Measurements from ENCODE around the gene KLHDC8A. TPM values are rescaled to one million over a fixed set of nuclear protein-coding genes. Genes with fewer than 3 reads are reported as not detected.
"Not testable (repeated sequence)": the region's sequence is repeated elsewhere in the genome, so short reads cannot be mapped to it uniquely, and the experiment has no call there.

The KLHDC8A gene, protein sequence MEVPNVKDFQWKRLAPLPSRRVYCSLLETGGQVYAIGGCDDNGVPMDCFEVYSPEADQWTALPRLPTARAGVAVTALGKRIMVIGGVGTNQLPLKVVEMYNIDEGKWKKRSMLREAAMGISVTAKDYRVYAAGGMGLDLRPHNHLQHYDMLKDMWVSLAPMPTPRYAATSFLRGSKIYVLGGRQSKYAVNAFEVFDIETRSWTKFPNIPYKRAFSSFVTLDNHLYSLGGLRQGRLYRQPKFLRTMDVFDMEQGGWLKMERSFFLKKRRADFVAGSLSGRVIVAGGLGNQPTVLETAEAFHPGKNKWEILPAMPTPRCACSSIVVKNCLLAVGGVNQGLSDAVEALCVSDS
- polyA plus RNA-seq (2013, experiment 1 of 2; ENCODE audit: insufficient read length) = not detected
- not detected for polyA plus RNA-seq (2013, experiment 2 of 2; ENCODE audit: insufficient read length)

DNA sequence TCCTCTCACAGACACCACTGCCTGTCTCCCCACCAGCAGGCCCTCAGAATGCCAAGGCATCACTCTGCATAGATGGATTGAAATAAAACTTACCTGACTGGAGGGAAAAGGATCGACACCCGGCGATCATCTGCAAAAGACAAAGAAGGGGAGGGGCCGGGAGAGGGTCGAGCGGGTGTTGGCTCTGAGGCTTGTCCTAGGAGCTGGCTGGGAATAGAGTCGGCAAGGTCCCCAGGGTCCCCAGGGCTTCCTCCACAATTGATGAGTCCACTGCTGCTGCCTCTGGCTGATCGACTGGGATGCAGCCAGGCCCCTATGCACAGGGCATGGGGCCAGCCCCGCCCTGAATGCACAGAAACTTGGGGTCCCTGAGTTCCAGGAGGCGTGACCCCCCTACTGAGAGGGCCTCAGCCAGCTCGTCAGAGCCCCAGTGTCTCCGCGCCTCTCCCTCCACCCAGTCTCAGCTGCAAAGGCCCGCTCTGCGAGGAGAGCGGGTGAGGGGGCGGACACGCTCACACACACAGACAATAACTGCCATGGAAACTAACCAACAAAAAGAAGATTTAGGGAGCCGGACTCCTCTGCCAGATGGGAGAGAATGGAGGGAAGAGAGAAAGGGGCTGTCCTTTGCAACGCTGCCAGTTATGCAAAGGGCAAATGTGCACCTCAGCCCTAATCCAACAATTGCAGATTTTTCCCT is at the start of gene KLHDC8A:
TSS of gene KLHDC8A (minus strand) at position 483 of the 700 bp plus-strand sequence. CDS start 13,318 bp downstream, outside the sequence.
- no peak for DNase-seq

DNA sequence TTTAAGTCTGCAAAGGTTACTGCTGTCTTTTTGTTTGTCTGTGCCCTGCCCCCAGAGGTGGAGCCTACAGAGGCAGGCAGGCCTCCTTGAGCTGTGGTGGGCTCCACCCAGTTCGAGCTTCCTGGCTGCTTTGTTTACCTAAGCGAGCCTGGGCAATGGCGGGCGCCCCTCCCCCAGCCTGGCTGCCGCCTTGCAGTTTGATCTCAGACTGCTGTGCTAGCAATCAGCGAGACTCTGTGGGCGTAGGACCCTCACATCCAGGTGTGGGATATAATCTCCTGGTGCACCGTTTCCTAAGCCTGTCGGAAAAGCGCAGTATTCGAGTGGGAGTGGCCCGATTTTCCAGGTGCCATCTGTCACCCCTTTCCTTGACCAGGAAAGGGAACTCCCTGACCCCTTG is 49.5 kb upstream of the KLHDC8A start:
- DNase-seq = not testable (repeated sequence)

DNA sequence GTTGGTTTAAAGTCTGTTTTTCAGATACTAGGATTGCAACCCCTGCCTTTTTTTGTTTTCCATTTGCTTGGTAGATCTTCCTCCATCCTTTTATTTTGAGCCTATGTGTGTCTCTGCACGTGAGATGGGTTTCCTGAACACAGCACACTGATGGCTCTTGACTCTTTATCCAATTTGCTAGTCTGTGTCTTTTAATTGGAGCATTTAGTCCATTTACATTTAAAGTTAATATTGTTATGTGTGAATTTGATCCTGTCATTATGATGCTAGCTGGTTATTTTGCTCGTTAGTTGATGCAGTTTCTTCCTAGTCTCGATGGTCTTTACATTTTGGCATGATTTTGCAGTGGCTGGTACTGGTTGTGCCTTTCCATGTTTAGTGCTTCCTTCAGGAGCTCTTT is 47.8 kb upstream of the KLHDC8A start:
- not testable (repeated sequence) for DNase-seq

DNA sequence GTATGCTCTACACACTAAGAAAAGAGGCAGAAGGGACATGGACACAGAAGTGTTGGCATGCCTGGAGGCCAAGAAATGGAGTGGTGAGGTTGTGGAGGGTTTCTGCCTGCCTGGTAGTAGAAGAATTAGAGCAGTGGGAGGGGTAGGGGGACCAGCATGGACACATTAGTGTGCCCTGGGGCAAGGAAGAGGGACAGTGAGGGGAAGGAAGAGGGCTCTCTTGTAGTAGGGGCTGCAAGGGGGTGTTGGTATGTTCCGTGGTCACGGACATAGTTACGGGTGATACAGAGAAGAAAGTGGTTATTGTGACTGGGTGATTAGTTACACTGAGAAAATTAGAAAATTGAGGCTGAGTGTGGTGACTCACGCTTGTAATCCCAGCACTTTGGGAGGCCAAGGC is 41.9 kb upstream of the KLHDC8A start:
- no peak for DNase-seq

DNA sequence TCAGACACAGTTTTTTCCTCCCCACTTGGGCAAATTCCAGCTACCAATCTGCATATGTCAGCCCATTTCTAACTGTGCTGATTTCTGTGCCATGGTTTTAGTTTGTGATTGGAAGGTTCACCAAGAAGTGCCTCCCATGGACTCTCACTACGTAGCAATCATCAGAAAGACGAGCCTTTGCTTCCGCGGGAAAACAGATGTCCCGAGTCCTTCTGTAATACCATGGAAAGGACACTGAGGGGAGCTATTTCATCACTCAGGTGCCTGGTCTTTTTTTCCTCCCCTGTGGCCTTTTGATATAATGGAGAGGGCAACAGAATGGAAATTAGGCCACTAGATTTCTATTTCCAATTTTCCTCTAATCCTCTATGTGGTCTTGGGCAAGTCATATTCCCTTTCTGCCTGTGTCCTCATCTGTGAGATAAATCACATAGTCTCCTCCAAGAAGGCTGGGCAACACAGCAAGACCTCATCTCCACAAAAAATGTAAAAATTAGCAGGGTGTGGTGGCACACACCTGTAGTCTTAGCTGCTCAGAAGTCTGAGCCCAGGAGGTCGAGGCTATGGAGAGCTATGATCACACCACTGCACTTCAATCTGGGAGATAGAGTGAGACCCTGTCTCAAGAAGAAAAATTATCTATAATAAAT is 40.4 kb upstream of the KLHDC8A start:
- peak; percentile 45 for DNase-seq

DNA sequence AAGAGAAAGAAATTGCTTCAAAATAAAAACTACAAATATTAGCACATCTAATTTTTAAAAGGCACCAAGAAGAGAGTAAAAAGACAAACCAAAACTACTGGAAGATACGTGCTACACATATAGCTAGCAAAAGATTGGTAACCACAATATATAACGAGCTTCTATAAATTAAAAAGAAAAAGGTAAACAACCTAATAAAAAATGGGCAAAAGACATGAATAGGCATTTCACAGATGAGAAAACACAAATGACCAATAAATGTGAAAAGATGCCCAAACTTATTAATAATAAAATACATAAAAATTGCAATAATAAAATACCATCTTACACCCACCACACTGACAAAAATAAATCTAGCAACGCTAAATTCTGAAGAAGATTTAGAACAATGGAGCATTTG is 38.9 kb upstream of the KLHDC8A start:
- DNase-seq = no peak

DNA sequence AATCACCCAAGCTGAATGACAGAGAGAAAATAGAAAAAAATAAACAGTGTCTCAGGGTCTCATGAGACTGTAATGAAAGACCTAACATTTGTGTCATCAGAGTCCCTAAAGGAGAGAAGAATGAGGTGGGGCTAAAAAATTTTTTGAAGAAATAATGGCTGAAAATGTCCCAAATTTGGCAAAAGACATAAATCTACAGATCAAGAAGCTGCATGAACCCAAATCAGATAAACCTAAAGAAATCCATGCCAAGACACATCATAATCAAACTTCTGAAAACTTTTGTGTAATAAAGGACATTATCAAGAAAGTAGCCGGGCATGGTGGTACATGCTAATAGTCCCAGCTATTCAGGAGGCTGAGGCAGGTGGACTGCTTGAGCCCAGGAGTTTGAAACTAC is 35.9 kb upstream of the KLHDC8A start:
- DNase-seq = no peak

DNA sequence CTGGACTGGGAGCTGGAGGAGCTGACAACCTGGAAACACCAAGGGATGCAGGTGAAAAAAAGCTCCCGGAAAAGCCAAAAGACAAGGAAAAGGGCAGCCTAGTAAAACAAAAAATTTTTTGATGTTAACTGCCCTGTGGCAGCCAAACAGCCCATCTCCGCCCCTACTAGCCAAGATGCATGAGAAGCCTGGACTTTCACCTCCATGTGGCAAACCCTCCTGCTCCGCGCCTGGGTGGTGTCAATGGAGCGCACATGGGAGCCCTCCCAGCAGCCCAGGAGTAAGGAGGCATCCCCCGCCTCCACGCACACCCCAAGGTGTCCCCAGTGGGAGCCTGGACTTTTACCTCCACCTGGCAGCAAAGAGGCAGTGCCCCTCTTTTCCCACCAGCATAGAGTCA is 34.7 kb upstream of the KLHDC8A start:
- no peak for DNase-seq

DNA sequence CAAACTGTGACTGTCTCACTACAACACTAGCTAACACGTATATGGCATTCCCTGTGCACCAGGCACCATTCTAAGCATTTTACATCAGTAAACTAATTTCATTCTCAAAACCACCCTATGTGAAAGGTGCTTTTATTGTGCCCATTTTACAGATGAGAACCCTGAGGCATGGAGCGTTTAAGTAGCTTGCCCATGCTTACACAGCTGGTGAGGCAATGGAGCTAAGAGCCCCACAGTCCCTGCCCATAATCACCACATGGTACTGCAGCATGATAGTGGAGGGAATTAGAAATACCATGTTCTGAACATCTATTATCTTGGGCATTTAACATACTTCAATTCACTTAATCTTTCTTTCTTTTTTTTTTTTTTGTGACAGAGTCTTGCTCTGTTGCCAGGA is 31.1 kb upstream of the KLHDC8A start:
- no peak for DNase-seq

DNA sequence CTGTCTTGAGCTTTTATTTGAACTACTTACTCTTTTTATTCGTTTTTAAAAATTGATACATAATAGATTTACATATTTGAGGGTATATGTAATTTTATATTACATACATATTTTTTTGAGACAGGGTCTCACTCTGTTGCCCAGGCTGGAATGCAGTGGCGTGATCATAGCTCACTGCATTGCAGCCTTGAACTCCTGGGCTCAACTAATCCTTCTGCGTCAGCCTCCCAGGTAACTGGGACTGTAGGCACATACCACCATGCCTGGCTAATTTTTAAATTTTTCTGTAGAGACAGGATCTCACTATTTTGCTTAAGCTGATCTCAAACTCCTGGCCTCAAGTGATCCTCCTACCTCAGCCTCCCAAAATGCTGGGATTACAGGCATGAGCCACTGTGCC is 26.3 kb upstream of the KLHDC8A start:
- not testable (repeated sequence) for DNase-seq

DNA sequence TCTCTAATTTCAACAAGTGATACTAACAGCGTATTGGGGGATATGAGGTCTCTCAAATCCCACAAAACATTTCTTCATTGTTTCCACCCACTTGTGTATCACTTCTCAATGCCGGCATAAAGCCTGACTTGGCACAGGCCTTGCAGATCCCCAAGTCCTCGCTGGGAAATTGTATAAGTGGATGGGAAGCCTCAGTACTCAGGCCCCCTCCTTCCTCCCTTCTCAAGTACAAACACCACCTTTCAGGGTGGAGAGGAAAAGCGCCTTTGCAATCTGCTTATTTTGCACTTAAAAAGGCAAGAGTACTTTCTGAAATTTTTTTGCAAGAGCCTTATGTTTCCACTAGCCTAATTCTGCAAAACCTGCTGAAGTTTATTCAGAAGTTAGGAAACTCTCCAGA is 25.8 kb upstream of the KLHDC8A start:
- no peak for DNase-seq

DNA sequence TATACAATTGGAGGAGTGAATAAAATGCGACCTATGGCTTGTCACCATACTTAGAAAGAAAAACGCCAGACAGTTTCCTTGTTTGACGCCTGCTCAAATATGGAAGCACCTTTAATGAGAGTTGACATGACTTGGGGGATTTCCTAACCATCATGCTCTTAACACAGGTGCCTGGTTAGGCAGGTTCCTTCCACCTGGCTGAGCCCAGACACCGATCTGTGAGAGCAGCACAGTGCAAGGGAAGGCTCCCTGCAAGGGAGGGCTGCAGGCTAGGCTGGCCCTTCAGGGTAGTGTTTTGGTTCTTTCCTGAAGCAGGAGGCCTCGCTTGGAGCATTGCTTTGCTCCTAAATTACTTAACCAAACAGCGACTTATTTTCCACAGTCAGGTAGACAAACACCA is 24.6 kb upstream of the KLHDC8A start:
- no peak for DNase-seq

DNA sequence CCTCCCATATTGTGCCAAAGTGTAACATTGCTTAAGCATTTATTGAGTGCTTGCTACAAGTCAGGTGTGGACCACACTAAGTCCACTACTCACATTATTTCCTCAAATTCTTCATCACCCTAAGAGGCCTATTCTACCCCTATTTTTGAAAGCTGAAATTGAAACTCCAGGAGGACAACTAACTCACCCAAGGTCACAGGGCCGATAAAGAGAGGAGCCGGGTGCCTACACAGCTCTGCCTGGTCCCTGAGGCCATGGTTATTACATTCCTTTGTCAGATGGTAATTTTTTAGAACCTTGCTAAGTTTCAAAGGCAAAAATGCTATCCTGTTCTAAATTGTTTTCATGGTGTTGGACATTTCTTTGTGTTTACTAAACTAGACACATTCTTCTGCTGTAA is 24.2 kb upstream of the KLHDC8A start:
- DNase-seq = no peak

DNA sequence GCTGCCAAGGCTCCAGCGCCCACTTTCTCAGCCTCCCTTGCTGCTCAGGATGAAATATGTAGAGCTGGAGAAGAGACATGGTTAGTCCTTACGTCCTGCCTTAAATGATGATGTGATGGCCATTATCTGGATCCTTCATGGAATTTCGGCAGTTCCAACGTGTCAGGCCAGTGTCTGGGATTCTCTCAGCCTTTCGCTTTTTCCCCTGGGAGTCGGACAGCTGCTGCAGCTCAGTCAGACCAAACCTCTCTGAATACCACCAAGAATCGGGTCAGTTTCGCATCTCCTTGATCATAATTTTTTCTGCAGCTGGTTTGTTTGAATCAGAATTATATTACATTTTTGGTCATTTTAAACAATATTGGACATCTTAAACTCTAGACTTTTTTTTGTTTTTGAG is 22.3 kb upstream of the KLHDC8A start:
- DNase-seq = no peak

DNA sequence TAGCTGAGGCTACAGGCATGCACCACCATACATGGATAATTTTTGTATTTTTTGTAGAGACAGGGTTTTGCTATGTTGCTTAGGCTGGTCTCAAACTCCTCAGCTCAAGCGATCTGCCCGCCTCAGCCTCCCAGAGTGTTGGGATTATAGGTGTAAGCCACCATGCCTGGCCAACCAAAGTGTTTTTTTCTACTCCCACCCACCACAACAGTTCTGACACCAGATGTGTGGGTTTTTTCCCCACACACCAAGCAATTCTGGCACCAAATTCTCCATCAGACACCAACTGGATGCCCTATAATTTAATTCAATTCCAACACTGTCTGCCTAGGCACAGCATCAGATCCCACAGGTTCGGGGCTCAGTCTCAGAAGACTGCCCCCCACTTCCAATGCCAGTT is 20.6 kb upstream of the KLHDC8A start:
- no peak for DNase-seq

DNA sequence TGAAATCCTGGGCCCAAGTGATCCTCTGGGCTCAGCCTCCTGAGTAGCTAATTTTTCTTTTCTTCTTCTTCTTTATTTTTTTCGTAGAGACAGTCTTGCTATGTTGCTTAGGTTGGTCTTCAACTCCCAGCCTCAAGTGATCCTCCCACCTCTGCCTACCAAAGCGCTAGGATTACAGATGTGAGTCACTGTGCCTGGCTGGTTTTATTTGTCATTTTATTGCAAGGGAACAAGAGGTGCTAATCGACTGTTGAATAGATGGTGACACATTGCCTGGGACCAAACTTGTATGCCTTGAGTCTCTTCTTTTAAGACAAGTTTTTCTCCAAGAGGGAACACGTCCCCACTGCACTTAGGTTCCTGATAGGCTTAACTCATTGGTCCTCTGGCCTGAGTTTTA is 20.0 kb upstream of the KLHDC8A start:
- DNase-seq = no peak

DNA sequence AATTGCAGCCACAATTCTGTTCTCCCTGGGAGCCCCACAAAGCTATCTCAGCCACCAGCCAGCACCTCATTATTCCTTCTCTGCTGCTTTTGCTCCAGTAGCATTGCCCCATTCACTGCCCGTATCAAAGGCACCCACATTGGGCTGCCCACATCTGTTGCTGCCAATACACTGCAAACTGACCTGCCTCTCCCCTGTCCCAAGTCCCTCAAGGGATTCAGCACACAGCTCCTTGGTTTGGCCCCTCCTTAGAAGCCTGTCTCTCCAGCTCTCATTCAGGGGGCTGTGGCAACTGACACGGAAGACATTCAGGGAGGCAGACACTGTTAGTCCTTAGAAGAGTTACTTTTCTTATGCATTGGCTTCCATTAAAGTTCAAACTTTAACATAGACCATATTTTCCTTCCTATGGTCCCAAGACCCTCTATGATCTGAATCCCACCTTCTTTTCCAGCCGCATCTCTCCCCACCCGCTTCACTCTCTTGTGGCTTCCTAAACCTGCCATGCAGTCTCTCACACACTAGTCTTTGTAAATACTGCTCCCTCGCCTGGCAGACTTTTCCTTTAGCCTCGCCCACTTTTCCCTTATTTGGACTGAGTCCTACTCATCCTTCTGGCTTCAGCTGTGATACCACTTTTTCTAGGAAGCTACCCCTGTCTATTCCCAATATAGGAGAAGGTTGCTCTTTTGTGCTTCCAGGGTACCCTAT is 19.3 kb upstream of the KLHDC8A start:
- DNase-seq = peak; percentile 58

DNA sequence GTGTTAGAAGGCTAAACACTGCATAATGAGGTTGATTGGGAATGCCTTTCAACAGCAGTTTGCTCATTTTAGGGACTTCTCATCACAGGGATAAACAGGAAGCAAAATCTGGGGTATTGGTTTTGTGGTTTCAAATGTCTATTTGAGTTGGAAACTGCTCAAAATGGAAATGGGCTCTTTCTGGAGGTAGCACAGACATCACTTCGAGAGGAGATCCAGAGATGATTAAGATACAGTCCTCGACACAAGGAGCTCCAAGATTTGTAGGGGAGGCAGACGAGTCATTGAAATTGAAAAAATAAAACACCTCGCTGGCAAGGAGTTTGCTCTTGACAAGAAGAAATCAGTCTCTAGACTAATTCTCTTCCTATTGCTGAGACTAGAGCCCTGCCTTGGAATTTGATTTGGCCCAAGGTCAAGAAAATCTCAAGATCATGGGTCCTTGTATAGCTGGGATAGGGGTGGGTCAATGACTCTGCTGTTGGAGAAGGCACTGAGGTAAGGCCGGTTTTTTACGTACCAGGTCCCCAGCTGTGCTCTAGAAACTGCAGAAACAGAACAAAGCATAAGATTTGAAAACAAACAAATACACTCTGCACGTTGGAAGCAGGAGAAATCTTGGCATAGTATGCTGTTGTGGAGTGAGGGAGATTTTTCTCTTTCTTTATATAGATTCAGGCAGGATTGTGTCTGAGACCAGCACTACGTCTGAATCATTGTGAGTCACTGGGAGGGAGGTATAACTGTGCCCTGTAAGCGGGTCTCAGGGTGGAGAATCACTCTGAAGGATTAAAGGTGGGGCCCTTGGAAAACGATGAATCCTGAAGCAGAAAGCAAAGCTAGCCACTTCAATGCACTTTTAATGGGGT is 17.7 kb upstream of the KLHDC8A start:
- DNase-seq = peak; percentile 82

DNA sequence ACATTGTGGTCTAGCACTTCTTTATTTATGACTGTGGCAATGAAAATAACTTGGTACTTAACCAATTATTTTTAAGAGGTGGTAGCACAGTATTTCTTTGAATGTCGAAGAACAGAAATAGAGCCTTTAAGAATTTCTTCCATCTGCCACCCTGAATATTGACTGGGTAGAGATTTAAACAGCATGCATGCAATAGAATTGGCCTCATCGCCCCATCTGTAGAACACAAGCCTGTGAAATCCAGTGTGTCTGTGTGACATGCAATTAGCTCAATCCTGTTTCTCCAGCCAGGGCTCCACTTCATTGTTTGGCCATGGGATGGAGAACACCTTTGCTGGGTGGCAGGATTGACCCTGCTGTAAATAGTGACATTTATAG is 17.1 kb upstream of the KLHDC8A start:
- DNase-seq = no peak

DNA sequence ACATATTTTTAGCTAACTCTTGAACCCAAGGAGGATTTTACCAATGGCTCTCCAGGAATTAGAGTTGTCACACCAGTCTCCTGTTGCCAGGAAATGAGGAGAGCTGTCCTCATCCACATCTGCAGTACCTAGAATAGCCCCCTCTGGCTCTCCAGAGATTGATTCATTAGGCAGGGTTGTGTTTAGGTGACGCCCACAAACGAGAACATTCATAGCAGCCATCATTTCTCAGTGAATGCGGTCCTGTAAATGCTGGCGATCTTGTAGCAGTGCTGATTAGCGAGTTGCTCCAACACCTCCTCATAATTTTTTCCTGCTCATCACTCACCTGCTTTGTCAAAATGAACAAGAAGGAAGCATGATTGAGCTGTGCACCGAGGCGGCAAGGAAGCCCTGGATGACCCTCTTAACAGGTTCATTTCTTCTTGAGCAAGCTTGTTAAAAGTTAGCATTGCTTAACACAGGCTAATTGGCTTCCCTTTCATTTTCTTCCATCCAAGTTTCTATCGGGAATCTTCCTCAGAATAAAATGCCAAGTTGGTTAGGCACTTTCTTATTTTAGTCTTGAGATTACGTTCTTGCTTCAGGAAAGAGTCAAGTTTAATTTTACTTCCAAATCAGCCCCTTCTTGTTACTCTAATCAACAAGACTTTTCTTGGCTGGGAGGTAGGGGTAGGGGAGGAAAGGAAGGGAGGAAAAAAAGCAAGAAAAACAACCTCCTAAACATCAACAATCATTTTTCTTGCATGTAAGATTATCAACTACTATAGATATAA is 16.5 kb upstream of the KLHDC8A start:
- no peak for DNase-seq
